ENCODE measurements around the gene JMJD7.
"Not testable (repeated sequence)": the region's sequence is repeated elsewhere in the genome, so short reads cannot be mapped to it uniquely, and the experiment has no call there.

The JMJD7 gene

GRCh38 chr15:41828807-41829141, 882 bp downstream of the JMJD7 start:
- H3K27me3 ChIP-seq (ENCODE audit: control insufficient read depth, insufficient read depth, low read length) = no peaks in the 10 kb centered on the region
- peak overlapping the region; percentile 83 for H3K9ac ChIP-seq (ENCODE audit: low read length)
- peak overlapping the region; percentile 95 for H3K4me3 ChIP-seq (ENCODE audit: low read length)
- H3K36me3 ChIP-seq (ENCODE audit: control insufficient read depth, insufficient read depth, low read length) = peaks cover 13% of the 10 kb centered on the region
- H3K27ac ChIP-seq (ENCODE audit: low read depth, low read length) = peak overlapping the region; percentile 83
- H3K4me1 ChIP-seq (ENCODE audit: control insufficient read depth, insufficient read depth, low read length) = peaks cover 8% of the 10 kb centered on the region

GRCh38 chr15:41829959-41830646, 2.2 kb downstream of the JMJD7 start:
- H3K36me3 ChIP-seq (ENCODE audit: control insufficient read depth, insufficient read depth, low read length) = peaks cover 7% of the 10 kb centered on the region
- H3K4me3 ChIP-seq (ENCODE audit: low read length) = no peak overlapping the region
- peaks cover 8% of the 10 kb centered on the region for H3K4me1 ChIP-seq (ENCODE audit: control insufficient read depth, insufficient read depth, low read length)
- no peaks in the 10 kb centered on the region for H3K27me3 ChIP-seq (ENCODE audit: control insufficient read depth, insufficient read depth, low read length)
- H3K27ac ChIP-seq (ENCODE audit: low read depth, low read length) = no peak overlapping the region
- no peak overlapping the region for H3K9ac ChIP-seq (ENCODE audit: low read length)

DNA sequence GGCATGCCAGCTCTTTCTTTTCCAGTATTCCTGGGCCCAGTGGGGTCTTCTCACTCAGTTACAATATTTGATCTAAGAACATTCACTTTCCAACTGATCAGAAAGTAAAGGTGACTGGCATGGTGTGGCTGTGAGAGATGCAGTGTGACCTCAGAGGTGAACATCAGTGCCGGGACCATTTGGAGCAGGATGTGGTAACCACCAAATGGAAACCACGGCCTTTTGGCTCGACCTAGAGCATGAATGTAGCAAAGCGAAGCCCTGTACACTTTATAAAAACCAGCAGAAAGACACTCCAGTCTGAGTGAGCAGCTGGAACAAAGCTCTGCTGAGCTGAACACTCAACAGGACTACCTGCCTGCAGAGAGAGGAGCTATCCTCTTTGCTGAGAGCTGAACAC, 3.4 kb downstream of the JMJD7 start:
- H3K27ac ChIP-seq (ENCODE audit: low read depth, low read length); H3K4me3 ChIP-seq (ENCODE audit: low read length); H3K9ac ChIP-seq (ENCODE audit: low read length); H3K36me3 ChIP-seq (ENCODE audit: control insufficient read depth, insufficient read depth, low read length); H3K27me3 ChIP-seq (ENCODE audit: control insufficient read depth, insufficient read depth, low read length); H3K4me1 ChIP-seq (ENCODE audit: control insufficient read depth, insufficient read depth, low read length): not testable (repeated sequence)

- no peak overlapping the region for H3K9ac ChIP-seq (ENCODE audit: low read length)
- H3K4me3 ChIP-seq (ENCODE audit: low read length) = no peak overlapping the region
- no peaks in the 10 kb centered on the region for H3K27me3 ChIP-seq (ENCODE audit: control insufficient read depth, insufficient read depth, low read length)
- peaks cover 7% of the 10 kb centered on the region for H3K36me3 ChIP-seq (ENCODE audit: control insufficient read depth, insufficient read depth, low read length)
- peaks cover 8% of the 10 kb centered on the region for H3K4me1 ChIP-seq (ENCODE audit: control insufficient read depth, insufficient read depth, low read length)
- H3K27ac ChIP-seq (ENCODE audit: low read depth, low read length) = no peak overlapping the region
Measured at GRCh38 chr15:41832208-41832607, 4.3 kb downstream of the JMJD7 start.

GRCh38 chr15:41832875-41833274, 5.0 kb downstream of the JMJD7 start:
- no peaks in the 10 kb centered on the region for H3K27me3 ChIP-seq (ENCODE audit: control insufficient read depth, insufficient read depth, low read length)
- peaks cover 9% of the 10 kb centered on the region for H3K36me3 ChIP-seq (ENCODE audit: control insufficient read depth, insufficient read depth, low read length)
- H3K4me3 ChIP-seq (ENCODE audit: low read length) = no peak overlapping the region
- no peak overlapping the region for H3K9ac ChIP-seq (ENCODE audit: low read length)
- peaks cover 8% of the 10 kb centered on the region for H3K4me1 ChIP-seq (ENCODE audit: control insufficient read depth, insufficient read depth, low read length)
- H3K27ac ChIP-seq (ENCODE audit: low read depth, low read length) = no peak overlapping the region

DNA sequence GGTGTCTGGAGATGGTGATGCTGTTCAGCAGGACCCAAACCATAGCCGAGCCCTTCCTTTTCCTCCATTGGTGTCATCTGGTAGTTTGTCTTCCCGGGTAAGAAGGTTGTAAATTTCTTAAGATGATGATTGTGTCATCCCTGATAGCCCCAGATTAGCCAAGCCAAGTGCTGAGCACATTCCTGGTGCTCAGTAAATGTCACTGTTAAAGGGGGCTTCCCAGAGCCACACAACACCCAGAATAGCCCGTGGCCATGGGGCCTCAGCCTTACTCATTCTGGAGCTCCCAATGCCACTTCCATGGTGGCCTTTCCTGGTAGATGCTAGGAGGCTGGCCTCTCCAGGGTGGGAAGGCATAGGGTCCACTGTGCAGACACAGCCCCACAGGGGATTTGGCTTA, 6.2 kb downstream of the JMJD7 start:
- Histone ChIP-seq H3K27ac (ENCODE audit: low read depth, low read length) (no peak overlapping the region), H3K9ac (ENCODE audit: low read length) (no peak overlapping the region), H3K4me1 (ENCODE audit: control insufficient read depth, insufficient read depth, low read length) (peaks cover under 1% of the 10 kb centered on the region), H3K27me3 (ENCODE audit: control insufficient read depth, insufficient read depth, low read length) (no peaks in the 10 kb centered on the region), H3K4me3 (ENCODE audit: low read length) (no peak overlapping the region), H3K36me3 (ENCODE audit: control insufficient read depth, insufficient read depth, low read length) (peaks cover 10% of the 10 kb centered on the region)

- H3K36me3 ChIP-seq (ENCODE audit: control insufficient read depth, insufficient read depth, low read length) = peaks cover 10% of the 10 kb centered on the region
- H3K4me1 ChIP-seq (ENCODE audit: control insufficient read depth, insufficient read depth, low read length) = no peaks in the 10 kb centered on the region
- no peaks in the 10 kb centered on the region for H3K27me3 ChIP-seq (ENCODE audit: control insufficient read depth, insufficient read depth, low read length)
- H3K9ac ChIP-seq (ENCODE audit: low read length) = no peak overlapping the region
- no peak overlapping the region for H3K27ac ChIP-seq (ENCODE audit: low read depth, low read length)
- no peak overlapping the region for H3K4me3 ChIP-seq (ENCODE audit: low read length)
Measured at GRCh38 chr15:41836073-41836472, 8.2 kb downstream of the JMJD7 start.

GRCh38 chr15:41836713-41837454, 9.0 kb downstream of the JMJD7 start:
- Histone ChIP-seq H3K4me1 (ENCODE audit: control insufficient read depth, insufficient read depth, low read length) (no peaks in the 10 kb centered on the region), H3K9ac (ENCODE audit: low read length) (no peak overlapping the region), H3K4me3 (ENCODE audit: low read length) (no peak overlapping the region), H3K36me3 (ENCODE audit: control insufficient read depth, insufficient read depth, low read length) (peaks cover 7% of the 10 kb centered on the region), H3K27me3 (ENCODE audit: control insufficient read depth, insufficient read depth, low read length) (no peaks in the 10 kb centered on the region), H3K27ac (ENCODE audit: low read depth, low read length) (no peak overlapping the region)

- H3K4me1 ChIP-seq (ENCODE audit: control insufficient read depth, insufficient read depth, low read length) = no peaks in the 10 kb centered on the region
- H3K4me3 ChIP-seq (ENCODE audit: low read length) = no peak within 1 kb of the TSS
- peaks cover 3% of the 10 kb centered on the region for H3K36me3 ChIP-seq (ENCODE audit: control insufficient read depth, insufficient read depth, low read length)
- H3K27ac ChIP-seq (ENCODE audit: low read depth, low read length) = no peak within 1 kb of the TSS
- no peak within 1 kb of the TSS for H3K9ac ChIP-seq (ENCODE audit: low read length)
- H3K27me3 ChIP-seq (ENCODE audit: control insufficient read depth, insufficient read depth, low read length) = no peaks in the 10 kb centered on the region
Measured at GRCh38 chr15:41838400-41838897, 10.6 kb downstream of the JMJD7 start, which contains the start of gene PLA2G4B. Gene PLA2G4B, plus strand, starts transcription at chr15:41838847. Its CDS starts 67 bp downstream, at chr15:41838914.

GRCh38 chr15:41839781-41840491, 12.0 kb downstream of the JMJD7 start:
- Histone ChIP-seq H3K27ac (ENCODE audit: low read depth, low read length) (no peak overlapping the region), H3K9ac (ENCODE audit: low read length) (no peak overlapping the region), H3K36me3 (ENCODE audit: control insufficient read depth, insufficient read depth, low read length) (peaks cover 3% of the 10 kb centered on the region), H3K4me1 (ENCODE audit: control insufficient read depth, insufficient read depth, low read length) (no peaks in the 10 kb centered on the region), H3K27me3 (ENCODE audit: control insufficient read depth, insufficient read depth, low read length) (no peaks in the 10 kb centered on the region), H3K4me3 (ENCODE audit: low read length) (no peak overlapping the region)

DNA sequence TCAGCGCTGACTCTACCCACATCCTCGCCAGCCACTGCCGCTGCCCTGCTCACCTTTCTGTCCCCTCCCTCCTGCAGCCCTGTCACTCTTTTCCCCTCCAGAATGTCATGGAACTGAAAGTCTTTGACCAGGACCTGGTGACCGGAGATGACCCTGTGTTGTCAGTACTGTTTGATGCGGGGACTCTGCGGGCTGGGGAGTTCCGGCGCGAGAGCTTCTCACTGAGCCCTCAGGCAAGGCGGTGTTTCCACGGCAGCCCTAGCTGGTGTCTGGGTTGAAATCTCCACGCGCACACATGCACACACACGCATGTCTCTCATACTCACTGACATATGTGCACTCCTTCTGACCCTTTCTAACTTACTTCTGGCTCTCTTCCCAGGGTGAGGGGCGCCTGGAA, 12.8 kb downstream of the JMJD7 start:
- Histone ChIP-seq H3K9ac (ENCODE audit: low read length) (no peak overlapping the region), H3K36me3 (ENCODE audit: control insufficient read depth, insufficient read depth, low read length) (peaks cover 6% of the 10 kb centered on the region), H3K27ac (ENCODE audit: low read depth, low read length) (no peak overlapping the region), H3K4me1 (ENCODE audit: control insufficient read depth, insufficient read depth, low read length) (no peaks in the 10 kb centered on the region), H3K4me3 (ENCODE audit: low read length) (no peak overlapping the region), H3K27me3 (ENCODE audit: control insufficient read depth, insufficient read depth, low read length) (no peaks in the 10 kb centered on the region)

- H3K27me3 ChIP-seq (ENCODE audit: control insufficient read depth, insufficient read depth, low read length) = no peaks in the 10 kb centered on the region
- no peak overlapping the region for H3K4me3 ChIP-seq (ENCODE audit: low read length)
- no peak overlapping the region for H3K9ac ChIP-seq (ENCODE audit: low read length)
- peaks cover 7% of the 10 kb centered on the region for H3K36me3 ChIP-seq (ENCODE audit: control insufficient read depth, insufficient read depth, low read length)
- H3K4me1 ChIP-seq (ENCODE audit: control insufficient read depth, insufficient read depth, low read length) = no peaks in the 10 kb centered on the region
- no peak overlapping the region for H3K27ac ChIP-seq (ENCODE audit: low read depth, low read length)
Measured at GRCh38 chr15:41841131-41841530, 13.2 kb downstream of the JMJD7 start.

Measured in rectal smooth muscle tissue (tissue), 1 donor.